ENCODE results near the gene CLPTM1.

DNA sequence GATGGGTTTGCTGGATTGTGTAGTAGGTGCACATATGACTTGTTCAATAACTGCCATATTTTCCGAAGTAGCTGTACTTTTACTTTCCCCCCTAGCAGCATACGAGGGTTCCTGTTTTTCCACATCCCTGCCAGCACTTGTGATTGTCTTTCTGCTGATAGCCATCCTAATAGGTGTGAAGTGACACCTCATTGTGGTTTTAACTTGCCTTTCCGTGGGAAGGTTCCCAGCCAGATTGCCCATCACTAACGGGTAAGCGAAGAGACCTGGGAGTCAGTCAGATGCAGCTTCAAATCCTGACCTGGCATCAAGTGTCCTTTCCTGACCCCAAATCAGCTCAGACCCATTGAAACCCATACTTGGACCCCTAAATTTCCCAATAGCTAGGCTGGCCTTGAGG, 4.5 kb downstream of the CLPTM1 start:
- TF ChIP-seq, protein P1, sequence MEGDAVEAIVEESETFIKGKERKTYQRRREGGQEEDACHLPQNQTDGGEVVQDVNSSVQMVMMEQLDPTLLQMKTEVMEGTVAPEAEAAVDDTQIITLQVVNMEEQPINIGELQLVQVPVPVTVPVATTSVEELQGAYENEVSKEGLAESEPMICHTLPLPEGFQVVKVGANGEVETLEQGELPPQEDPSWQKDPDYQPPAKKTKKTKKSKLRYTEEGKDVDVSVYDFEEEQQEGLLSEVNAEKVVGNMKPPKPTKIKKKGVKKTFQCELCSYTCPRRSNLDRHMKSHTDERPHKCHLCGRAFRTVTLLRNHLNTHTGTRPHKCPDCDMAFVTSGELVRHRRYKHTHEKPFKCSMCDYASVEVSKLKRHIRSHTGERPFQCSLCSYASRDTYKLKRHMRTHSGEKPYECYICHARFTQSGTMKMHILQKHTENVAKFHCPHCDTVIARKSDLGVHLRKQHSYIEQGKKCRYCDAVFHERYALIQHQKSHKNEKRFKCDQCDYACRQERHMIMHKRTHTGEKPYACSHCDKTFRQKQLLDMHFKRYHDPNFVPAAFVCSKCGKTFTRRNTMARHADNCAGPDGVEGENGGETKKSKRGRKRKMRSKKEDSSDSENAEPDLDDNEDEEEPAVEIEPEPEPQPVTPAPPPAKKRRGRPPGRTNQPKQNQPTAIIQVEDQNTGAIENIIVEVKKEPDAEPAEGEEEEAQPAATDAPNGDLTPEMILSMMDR (IDR thresholded peaks at IDR 0.05): no peak
- TF ChIP-seq POLR2A (IDR thresholded peaks at IDR 0.05): no peak
- TF ChIP-seq POLR2AphosphoS5 (IDR thresholded peaks at IDR 0.05): no peak
- TF ChIP-seq EP300 (IDR thresholded peaks at IDR 0.05): no peak

Data from stomach (tissue), 4 donors.